NCI-H526 (cell line): ENCODE measurements around the gene TXNRD2.

Experiments used
- DNase-seq, 2 experiments: peaks; one replicate each; lab custom pipeline; 2025; lab: John Stamatoyannopoulos, UW

TXNRD2 gene

DNA sequence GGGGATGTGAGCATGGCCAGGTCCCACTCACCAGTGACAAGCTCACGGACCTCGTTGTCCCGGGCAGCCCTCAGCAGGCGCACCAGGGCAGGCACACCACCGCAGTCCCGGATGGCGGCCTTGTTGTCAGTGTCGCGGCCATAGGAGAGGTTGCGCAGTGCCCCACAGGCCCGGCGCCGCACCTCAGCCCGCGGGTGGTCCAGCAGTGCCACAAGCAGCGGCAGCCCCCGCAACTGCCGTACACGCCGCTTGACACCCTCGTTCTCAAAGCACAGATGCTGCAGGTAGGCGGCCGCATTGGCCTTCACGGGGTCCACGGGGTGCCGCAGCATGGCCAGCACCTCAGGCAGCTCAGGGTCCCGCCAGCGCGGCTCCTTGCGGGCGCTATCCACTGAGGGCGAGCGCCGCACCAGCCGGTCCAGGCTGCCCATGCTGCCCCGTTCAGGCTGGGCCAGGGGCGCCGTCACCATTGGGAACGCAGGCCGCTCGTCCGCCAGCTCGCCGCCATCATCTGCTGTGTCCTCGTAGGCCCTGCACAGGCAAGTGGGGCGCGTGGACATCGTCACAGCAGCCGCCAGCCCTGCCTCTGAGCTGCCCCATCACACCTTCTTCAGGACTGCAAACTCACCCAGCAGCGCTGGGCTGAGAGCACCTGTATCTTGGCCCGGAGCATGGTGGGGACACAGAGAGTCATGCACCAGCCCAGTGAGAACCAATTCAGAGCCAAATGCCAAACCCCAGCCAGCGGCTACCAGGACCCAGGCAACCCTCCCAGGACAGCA lies 38.3 kb upstream of the TXNRD2 start:
- DNase-seq: no peak

DNA sequence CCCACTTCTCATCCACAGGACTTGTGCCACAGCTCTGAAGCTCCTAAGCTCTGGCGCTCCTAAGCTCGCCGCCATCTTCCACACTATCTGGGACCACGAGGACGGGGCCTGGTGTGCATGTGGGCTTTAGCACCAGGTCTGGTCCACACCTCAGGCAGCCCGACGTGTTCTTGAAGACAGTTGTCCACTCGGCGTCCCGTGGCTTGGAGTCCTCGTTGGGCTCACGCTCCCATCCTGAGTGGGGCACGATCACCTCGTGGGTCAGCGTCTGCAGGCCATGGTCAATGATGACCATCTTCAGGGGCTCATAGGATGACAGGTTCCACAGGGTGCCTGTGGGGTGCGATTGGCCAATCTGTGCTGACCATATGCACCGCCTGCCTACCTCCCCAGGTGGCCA lies 37.1 kb upstream of the TXNRD2 start:
- DNase-seq: no peak

DNA sequence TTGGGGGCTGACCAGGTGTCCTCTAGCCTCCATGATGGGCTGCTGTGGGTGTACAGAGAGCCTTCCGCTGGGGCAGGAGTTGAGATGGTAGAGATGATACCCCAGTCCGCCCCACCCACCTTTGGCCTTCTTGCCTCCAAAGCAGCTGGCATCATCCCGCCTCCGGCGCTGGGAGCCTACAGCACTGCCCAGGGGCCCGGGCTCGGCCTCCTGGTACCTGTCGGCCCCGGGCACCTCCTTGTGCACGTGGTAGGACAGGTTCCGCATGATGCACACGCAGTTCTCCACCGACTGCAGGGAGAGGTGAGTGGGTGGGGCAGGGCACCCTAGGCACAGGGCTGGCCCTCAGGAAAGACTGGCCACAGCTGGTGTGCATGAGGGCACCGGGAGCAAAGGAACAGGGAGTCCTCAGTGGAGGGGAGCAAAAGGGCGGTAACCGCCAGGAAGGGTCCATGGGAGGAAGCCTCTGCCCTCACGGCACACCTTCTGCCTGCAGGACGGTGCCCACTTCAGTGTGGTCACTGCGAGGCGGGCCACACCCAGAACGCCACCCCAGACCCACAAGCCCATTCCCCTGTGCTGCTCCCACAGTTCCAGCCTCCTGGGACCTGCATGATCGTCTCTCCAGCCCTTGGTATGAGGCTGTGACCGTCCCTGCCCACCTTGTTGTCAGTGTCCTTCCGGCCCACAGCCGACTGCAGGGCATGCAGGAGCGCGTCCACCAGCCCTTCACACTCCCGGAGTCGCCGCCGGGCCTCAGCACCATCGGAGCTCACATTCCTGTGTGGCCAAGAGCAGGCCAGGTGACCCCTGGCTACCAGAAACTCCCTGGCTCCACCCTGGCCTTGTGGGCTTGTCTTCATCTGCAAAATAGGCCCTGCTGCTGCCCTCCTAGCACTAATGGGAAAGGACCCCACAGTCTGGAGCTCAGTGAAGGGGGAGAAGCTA lies 36.0 kb upstream of the TXNRD2 start:
- no peak for DNase-seq

- no peak for DNase-seq
These were observed 35.1 kb upstream of the TXNRD2 start for GRCh38 chr22:19976671-19977070.

DNA sequence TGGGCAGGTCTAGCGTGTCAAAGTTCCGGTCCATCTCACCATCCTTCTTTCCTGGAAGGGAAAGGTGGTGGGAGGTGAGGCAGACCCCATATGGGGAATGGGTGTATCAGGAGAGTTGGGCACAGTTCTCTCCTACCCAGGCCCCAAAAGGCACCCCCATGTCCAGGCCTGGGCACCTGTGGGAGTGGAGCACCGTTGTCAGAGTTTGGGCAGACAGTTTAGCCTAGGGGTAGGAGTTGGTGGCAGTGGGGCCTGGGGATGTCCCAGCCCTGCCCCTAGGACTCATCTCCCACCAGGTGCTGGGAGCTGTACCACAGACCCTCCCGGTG lies 34.1 kb upstream of the TXNRD2 start:
- DNase-seq: no peak

DNA sequence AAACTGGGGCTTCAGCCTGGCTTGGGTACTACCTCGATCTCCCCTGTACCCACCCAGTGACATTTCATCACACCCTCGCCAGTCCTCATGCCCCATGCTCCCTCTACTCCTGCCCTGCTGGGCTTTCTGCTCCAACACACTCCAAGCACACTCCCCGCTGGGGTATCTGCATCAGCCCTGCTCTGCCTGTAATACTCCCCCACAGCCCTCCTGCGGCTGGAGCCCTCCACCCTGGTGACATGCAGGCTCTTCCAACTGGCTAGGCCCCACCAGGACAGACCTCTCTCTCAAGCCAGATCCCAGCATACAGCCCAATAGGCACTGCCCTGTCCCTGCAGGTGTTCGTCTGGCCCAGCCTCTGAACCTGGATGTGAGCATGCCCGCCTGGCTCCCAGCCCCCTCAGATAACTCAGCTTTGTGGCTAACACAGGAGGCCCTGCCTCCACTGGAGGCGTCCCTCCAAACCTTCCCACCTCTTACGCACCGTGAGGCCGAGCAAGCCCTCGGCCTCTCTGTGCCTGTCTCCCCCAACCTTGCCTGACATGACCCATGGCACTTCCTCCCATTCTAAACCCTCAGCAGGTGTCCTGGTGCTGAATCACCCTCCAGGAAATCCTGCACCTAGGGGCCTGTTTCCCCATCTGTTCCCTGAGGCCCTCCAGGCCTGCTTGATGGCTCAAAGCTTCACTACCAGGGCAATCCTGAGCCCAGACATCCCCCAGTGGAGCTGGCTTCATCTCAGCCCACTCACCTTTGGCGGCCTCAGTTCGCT lies 33.5 kb upstream of the TXNRD2 start:
- DNase-seq: no peak

GRCh38 chr22:19974268-19974861 lies 32.7 kb upstream of the TXNRD2 start:
- peak; percentile 83 to 90 for DNase-seq

GRCh38 chr22:19973551-19974267 lies 32.1 kb upstream of the TXNRD2 start:
- no peak for DNase-seq

GRCh38 chr22:19972652-19973550 lies 31.3 kb upstream of the TXNRD2 start:
- DNase-seq: no peak

DNA sequence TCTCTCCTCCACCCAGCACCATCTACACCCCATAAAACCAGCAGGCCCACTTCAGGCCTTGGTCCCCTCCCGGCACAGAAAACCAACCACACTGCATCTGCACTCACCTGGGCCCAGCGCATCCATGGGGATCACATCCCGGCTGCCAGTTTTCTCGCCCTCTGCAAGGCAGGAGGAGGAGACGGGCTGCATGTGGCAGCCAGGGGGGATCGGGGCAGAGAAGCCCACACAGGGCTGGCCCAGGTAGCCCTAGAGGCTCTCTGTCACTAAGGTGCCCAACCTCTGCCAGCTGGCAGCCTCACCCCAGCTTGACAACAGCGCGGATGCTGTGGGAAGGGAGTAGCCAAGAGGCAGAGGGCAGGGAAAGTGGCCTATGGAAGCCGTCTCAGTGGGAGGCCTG lies 30.6 kb upstream of the TXNRD2 start:
- no peak for DNase-seq

DNA sequence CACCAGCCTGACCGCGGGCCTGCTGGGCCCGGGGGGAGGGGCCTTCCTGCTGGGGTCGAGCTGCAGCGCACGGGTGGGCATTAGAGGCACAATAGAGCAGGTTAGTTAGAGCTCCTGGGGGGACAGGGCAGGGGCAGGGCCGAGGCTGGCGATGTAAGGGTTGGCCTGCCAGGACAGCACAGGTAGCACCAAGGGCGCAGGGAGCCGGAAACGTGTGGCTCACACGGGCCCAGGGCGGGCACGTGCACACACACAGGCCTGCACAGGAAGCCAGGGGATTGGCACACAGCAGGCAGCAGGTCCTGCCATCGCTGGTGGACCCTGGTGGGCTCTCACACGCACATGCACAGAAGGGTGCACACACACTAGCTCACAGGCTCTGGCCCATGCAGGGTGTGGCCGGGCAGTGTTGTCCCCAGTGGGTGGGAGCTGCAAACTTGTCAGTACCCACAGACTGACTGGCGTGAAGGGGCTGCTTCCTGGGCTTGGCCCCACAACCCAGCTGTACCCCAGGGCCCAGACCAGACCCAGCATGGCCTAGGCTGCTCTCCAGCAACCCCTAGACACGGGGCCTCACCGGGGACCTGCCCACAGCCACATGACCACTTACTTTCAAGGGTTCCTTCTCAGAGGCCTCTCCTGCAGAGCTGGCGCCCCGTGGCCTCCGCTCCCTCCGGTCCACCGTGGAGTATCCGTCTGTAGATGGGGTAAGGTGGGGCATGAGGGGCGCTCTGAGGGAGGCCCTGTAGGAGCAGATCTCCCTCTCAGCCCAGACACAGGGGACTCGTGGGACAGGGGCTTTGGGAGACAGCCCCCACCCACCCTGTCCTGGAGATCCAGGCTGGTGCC lies 29.9 kb upstream of the TXNRD2 start:
- no peak for DNase-seq

DNA sequence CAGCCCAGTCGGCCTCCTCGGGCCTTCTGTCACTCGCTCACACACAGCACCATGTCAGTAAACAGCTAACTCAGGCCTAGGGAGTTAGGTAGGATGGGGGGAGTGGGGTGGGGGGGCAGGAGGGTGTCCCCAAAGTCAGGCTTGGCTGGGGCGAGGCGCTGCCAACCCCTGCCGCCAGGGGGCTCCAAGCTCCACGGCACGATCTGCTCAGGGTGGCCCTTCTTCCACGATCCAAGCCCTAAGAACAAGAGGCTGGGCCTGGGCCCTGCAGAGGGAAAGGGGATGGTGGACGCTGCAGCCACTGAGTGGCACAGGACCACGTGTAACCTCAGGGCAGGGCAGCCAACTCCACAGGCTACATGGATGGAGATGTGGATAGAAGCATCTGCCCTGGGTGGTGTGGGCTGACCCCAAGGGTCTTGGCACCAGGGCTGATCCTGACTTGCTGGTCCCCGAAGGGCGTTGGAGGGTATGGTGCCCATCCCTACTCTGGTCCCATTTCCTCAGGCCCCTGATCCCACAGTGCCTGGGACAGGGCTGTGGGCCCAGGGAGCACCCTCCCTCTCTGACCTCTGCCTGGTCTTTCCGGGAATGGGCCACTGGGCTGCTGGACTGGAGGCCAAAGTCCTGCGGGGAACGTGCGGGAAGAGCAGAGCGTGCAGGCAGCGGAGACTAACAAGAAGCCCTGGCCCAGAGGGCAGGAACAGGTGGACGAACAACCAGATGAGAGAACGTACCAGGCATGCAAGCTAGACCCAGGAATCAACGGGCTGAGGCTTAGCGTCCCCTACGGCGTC lies 29.1 kb upstream of the TXNRD2 start:
- peak; percentile 21 to 60 for DNase-seq

GRCh38 chr22:19970031-19970478 lies 28.4 kb upstream of the TXNRD2 start:
- no peak for DNase-seq

DNA sequence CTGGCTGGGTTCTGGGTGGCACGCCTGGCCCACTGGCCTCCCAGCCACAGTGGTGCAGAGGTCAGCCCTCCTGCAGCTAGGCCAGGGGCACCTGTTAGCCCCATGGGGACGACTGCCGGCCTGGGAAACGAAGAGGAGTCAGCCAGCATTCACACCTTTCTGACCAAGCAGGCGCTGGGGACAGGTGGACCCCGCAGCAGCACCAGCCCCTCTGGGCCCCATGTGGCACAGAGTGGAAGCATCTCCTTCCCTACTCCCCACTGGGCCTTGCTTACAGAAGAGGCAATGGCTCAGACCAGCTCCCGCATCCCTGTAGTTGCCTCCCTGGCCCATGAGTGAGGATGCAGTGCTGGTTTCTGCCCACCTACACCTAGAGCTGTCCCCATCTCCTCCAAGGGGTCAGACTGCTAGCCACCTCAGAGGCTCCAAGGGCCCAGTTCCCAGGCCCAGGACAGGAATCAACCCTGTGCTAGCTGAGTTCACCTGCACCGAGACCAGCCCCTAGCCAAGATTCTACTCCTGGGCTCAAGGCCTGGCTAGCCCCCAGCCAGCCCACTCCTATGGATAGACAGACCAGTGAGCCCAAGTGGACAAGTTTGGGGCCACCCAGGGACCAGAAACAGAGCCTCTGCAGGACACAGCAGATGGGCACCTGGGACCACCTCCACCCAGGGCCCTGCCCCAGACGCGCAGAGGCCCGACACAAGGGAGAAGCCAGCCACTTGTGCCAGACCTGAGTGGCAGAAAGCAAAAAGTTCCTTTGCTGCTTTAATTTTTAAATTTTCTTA lies 27.7 kb upstream of the TXNRD2 start:
- DNase-seq: no peak

DNA sequence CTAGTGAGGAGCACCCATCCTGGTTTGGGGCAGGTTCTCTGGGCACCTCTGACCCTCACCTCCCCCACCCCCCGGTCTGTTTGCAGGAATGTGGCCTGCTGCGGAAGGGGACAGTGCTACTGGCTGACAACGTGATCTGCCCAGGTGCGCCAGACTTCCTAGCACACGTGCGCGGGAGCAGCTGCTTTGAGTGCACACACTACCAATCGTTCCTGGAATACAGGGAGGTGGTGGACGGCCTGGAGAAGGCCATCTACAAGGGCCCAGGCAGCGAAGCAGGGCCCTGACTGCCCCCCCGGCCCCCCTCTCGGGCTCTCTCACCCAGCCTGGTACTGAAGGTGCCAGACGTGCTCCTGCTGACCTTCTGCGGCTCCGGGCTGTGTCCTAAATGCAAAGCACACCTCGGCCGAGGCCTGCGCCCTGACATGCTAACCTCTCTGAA lies 26.9 kb upstream of the TXNRD2 start:
- no peak for DNase-seq

- no peak for DNase-seq
These were observed 26.3 kb upstream of the TXNRD2 start for GRCh38 chr22:19967850-19968449.
